Natural killer cell (primary cell): ENCODE results near the gene DOCK7. TPM values are rescaled to one million over a fixed set of nuclear protein-coding genes. Genes with fewer than 3 reads are reported as not detected.
"Not testable (repeated sequence)": the region's sequence is repeated elsewhere in the genome, so short reads cannot be mapped to it uniquely, and the experiment has no call there.

Source experiments
- ATAC-seq, 3 donors: fragments of 150-1000 bp in 2 of 3; fragments of 200-7000 bp in 1 of 3; cut with Tn5 transposase; 1 replicate in 1 of 3; 2 replicates in 2 of 3; pipeline ENCODE4 v1.10.0; 2021; ENCODE audit warnings: mild to moderate bottlenecking in 2 of 3, moderate library complexity in 2 of 3
- DNase-seq, 2 donors: peaks; one replicate each; pipeline versions ENCODE4 v3.0.0 to v3.0.0-alpha.2; 2013 to 2021; ENCODE audit warnings: mixed read lengths in 1 of 2
- H3K27ac ChIP-seq: one replicate; pipeline ENCODE4 v1.5.1; 2013; ENCODE audit warnings: mild to moderate bottlenecking, low read length
- H3K27me3 ChIP-seq: one replicate; pipeline ENCODE4 v1.6.1; 2013; ENCODE audit warnings: low read length; ENCODE audit not compliant: control insufficient read depth, insufficient read depth
- H3K36me3 ChIP-seq: one replicate; pipeline ENCODE4 v1.6.1; 2013; ENCODE audit warnings: low read length; ENCODE audit not compliant: control insufficient read depth, insufficient read depth
- H3K4me1 ChIP-seq: one replicate; pipeline ENCODE4 v1.6.1; 2013; ENCODE audit warnings: low read length; ENCODE audit not compliant: control insufficient read depth, insufficient read depth
- H3K4me3 ChIP-seq: one replicate; pipeline ENCODE4 v1.5.1; 2013; ENCODE audit warnings: low read length
- H3K9me3 ChIP-seq: one replicate; pipeline ENCODE4 v1.6.1; 2013; ENCODE audit warnings: low read length; ENCODE audit not compliant: control insufficient read depth, insufficient read depth
- H3K27ac Mint-ChIP-seq, 2 donors: one replicate each; pipeline ENCODE4 v1.8.0; 2022; ENCODE audit warnings: mild to moderate bottlenecking in 2 of 2, mixed read lengths in 2 of 2, moderate library complexity in 1 of 2
- H3K27me3 Mint-ChIP-seq, 2 donors: one replicate each; pipeline ENCODE4 v1.8.0; 2022; ENCODE audit warnings: low read depth in 2 of 2, mixed read lengths in 2 of 2
- H3K36me3 Mint-ChIP-seq: one replicate; pipeline ENCODE4 v1.8.0; 2022; ENCODE audit warnings: mixed read lengths
- H3K4me1 Mint-ChIP-seq, 2 donors: one replicate each; pipeline ENCODE4 v1.8.0; 2022; ENCODE audit warnings: mixed read lengths in 2 of 2
- H3K4me3 Mint-ChIP-seq: one replicate; pipeline ENCODE4 v1.8.0; 2022; ENCODE audit warnings: mild to moderate bottlenecking, moderate library complexity, mixed read lengths
- H3K9me3 Mint-ChIP-seq, 2 donors: one replicate each; pipeline ENCODE4 v1.8.0; 2022; ENCODE audit warnings: mixed read lengths in 2 of 2
- WGBS: methylation state at CpG from one replicate; pipeline ENCODE4 v1.1.7; 2013; ENCODE audit warnings: missing lambda C conversion rate; ENCODE audit not compliant: insufficient coverage; 5-methylcytosine and 5-hydroxymethylcytosine counted together
- intact Hi-C: fragments of 100-400 bp; cut with micrococcal nuclease; formaldehyde crosslinking; loops from one replicate; pipeline ENCODE4 v1.14.2; 2022
- total RNA-seq, 4 donors: library from RNA; stranded (reverse); fragments of 120-200 nt in 1 of 4; gene quantifications; one replicate each; pipeline versions ENCODE4 v1.2.3 to v1.2.4, GENCODE V29; 2013 to 2022
- TF ChIP-seq, protein P1 (sequence below): fragments of 200-600 bp; IDR thresholded peaks from one replicate; pipeline ENCODE4 v1.8.0; 2022; ENCODE audit warnings: antibody characterized with exemption

Gene DOCK7
- total RNA-seq, 3 donors from 2014 or later (not counting 1 experiment from before 2014, with no cell fraction given) = 4.3 to 13.1 (median 6.0) TPM

DNA sequence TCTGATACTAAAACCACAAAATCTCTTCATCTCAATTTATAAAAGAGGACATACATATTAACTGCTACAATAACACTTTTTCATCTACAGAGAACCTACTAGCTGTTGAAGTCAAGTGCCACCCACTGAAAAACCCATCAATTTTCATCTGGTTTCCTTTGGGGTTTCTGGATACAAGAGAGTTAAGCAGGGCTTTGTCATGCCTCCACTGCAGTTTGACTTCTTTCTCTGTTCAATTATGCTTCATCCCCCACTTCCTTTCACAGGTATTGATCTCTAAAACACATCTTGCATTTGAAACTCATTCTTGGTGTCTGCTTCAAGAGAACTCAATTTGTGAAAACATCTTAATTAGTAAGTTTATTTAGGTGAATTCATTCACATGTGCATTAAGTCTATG lies 151.3 kb downstream of the DOCK7 start:
- Mint-ChIP-seq H3K4me3 (no peak overlapping the region), H3K4me1 (no peaks in the 10 kb centered on the region), H3K27ac (no peak overlapping the region), H3K9me3 (no peaks in the 10 kb centered on the region), H3K27me3 (no peaks in the 10 kb centered on the region), H3K36me3 (no peaks in the 10 kb centered on the region)
- TF ChIP-seq, protein P1, sequence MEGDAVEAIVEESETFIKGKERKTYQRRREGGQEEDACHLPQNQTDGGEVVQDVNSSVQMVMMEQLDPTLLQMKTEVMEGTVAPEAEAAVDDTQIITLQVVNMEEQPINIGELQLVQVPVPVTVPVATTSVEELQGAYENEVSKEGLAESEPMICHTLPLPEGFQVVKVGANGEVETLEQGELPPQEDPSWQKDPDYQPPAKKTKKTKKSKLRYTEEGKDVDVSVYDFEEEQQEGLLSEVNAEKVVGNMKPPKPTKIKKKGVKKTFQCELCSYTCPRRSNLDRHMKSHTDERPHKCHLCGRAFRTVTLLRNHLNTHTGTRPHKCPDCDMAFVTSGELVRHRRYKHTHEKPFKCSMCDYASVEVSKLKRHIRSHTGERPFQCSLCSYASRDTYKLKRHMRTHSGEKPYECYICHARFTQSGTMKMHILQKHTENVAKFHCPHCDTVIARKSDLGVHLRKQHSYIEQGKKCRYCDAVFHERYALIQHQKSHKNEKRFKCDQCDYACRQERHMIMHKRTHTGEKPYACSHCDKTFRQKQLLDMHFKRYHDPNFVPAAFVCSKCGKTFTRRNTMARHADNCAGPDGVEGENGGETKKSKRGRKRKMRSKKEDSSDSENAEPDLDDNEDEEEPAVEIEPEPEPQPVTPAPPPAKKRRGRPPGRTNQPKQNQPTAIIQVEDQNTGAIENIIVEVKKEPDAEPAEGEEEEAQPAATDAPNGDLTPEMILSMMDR = no peak
- ATAC-seq = no peak
- no peak overlapping the region for H3K4me3 ChIP-seq
- no peak overlapping the region for H3K27ac ChIP-seq
- H3K4me1 ChIP-seq = no peaks in the 10 kb centered on the region
- H3K27me3 ChIP-seq = no peaks in the 10 kb centered on the region
- intact Hi-C loops = no loop called here
- H3K9me3 ChIP-seq = no peaks in the 10 kb centered on the region
- DNase-seq = no peak
- no peaks in the 10 kb centered on the region for H3K36me3 ChIP-seq

DNA sequence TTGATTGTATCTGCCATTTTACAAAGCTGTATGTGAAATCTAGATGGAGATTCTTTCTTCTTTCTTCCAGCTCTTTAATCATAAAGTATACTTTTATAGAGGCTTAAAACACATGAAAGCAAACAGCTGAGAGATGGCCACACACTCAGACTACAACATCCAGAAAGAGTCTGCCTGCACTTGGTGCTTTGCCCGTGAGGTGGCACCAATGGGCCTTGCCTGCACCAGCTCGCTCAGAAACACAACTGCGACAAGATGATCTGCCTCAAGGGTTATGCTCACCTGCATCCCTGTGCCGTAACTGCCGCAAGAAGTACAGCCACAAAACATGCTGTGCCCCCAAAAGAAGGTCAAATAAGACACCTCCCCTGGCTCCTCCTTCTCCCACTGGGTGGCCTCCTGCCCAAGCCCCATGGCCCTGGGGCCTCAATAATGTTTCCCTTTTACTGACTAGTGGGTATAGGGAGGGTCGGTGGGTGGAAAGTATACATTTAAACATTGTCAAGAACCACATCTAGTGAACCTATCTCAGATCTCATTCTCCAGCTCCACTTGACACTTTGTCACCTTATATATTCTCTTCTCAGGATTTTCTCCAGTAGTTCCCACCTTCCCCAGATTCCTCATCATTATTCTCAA lies 157.6 kb downstream of the DOCK7 start:
- Histone ChIP-seq H3K4me3 (no peak overlapping the region), H3K9me3 (no peaks in the 10 kb centered on the region), H3K27me3 (no peaks in the 10 kb centered on the region), H3K36me3 (no peaks in the 10 kb centered on the region), H3K4me1 (no peaks in the 10 kb centered on the region), H3K27ac (no peak overlapping the region)
- H3K9me3 Mint-ChIP-seq = no peaks in the 10 kb centered on the region
- intact Hi-C loops = no loop called here
- 87% methylated on average over 5 of the region's 6 CpGs for WGBS
- no peak for ATAC-seq
- H3K4me3 Mint-ChIP-seq = no peak overlapping the region
- H3K36me3 Mint-ChIP-seq = no peaks in the 10 kb centered on the region
- H3K4me1 Mint-ChIP-seq = no peaks in the 10 kb centered on the region
- peak in 1 of 2 donors; percentile 11 for DNase-seq
- H3K27ac Mint-ChIP-seq = no peak overlapping the region
- TF ChIP-seq, protein P1 = no peak
- no peaks in the 10 kb centered on the region for H3K27me3 Mint-ChIP-seq

DNA sequence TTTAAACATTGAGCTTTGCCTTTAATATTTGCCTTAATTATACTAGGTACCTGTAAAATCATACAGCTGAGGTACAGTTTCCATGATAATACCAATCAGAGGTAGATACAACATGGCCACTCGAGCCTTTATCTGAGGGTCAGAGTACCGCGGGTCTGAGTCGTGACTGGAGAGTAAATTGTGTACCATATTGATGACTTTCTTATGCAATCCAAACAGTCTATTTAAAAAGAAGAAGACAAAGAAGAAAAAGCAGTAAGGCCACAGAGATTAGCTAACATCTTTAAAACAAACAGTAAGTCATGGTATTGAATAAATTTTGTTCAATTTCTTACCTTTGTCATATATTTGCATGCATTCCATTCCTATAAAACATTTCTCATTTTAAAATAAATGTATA lies 159.0 kb downstream of the DOCK7 start:
- TF ChIP-seq, protein P1 = no peak
- Mint-ChIP-seq H3K27ac (no peak overlapping the region), H3K4me3 (no peak overlapping the region), H3K36me3 (no peaks in the 10 kb centered on the region), H3K4me1 (no peaks in the 10 kb centered on the region), H3K9me3 (no peaks in the 10 kb centered on the region), H3K27me3 (no peaks in the 10 kb centered on the region)
- Histone ChIP-seq H3K27ac (no peak overlapping the region), H3K9me3 (no peaks in the 10 kb centered on the region), H3K27me3 (no peaks in the 10 kb centered on the region), H3K36me3 (no peaks in the 10 kb centered on the region), H3K4me3 (no peak overlapping the region), H3K4me1 (no peaks in the 10 kb centered on the region)
- intact Hi-C loops = no loop called here
- WGBS = no CpG with 5 or more reads among the region's 4 CpGs
- ATAC-seq (no peak), DNase-seq (no peak)

DNA sequence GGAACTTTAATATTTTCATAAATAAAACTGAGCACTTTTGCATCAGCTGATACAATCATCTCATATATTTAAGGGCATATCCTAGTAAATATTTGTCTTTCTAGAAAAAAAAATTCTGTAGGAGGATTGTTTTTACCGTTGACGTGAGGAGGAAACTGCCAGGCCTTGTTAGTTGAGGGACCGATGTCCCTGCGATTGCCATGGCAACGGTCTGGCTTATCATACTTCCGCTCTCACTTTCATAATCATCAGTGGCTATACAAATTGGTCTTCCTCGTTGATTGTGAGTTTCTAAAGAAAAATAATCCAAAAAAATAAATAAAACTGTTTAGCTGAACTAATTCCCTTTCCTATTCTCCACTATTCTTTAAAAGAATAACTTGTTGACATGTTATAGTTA lies 160.2 kb downstream of the DOCK7 start:
- Mint-ChIP-seq H3K4me3 (no peak overlapping the region), H3K27me3 (no peaks in the 10 kb centered on the region), H3K9me3 (no peaks in the 10 kb centered on the region), H3K4me1 (no peaks in the 10 kb centered on the region), H3K27ac (no peak overlapping the region), H3K36me3 (no peaks in the 10 kb centered on the region)
- Histone ChIP-seq H3K9me3 (no peaks in the 10 kb centered on the region), H3K27ac (no peak overlapping the region), H3K36me3 (no peaks in the 10 kb centered on the region), H3K27me3 (no peaks in the 10 kb centered on the region), H3K4me3 (no peak overlapping the region), H3K4me1 (no peaks in the 10 kb centered on the region)
- DNase-seq = peak in 1 of 2 donors; percentile 38
- intact Hi-C loops = no loop called here
- TF ChIP-seq, protein P1 = no peak
- 98% methylated on average over 6 of the region's 7 CpGs for WGBS
- peak; percentile 31 to 58 (median 53) for ATAC-seq

DNA sequence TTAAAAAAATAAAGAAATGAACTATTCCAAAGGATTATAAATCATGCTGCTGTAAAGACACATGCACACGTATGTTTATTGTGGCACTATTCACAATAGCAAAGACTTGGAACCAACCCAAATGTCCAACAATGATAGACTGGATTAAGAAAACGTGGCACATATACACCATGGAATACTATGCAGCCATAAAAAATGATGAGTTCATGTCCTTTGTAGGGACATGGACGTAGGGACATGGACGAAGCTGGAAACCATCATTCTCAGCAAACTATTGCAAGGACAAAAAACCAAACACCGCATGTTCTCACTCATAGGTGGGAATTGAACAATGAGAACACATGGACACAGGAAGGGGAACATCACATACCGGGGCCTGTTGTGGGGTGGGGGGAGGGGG lies 160.8 kb downstream of the DOCK7 start:
- H3K4me3 ChIP-seq, H3K36me3 ChIP-seq, H3K27me3 ChIP-seq, ATAC-seq, H3K4me1 ChIP-seq, H3K27ac ChIP-seq, H3K36me3 Mint-ChIP-seq, H3K4me3 Mint-ChIP-seq, H3K27me3 Mint-ChIP-seq, H3K9me3 ChIP-seq, H3K27ac Mint-ChIP-seq, DNase-seq, intact Hi-C loops, H3K4me1 Mint-ChIP-seq, H3K9me3 Mint-ChIP-seq: not testable (repeated sequence)
- WGBS = 100% methylated on average over 1 of the region's 6 CpGs
